ENCODE data around the gene FBXO31. TPM values are rescaled to one million over a fixed set of nuclear protein-coding genes. Genes with fewer than 3 reads are reported as not detected.

FBXO31 gene
- total RNA-seq, 6 experiments from 2014 or later: 23.0 to 30.0 (median 25.1) TPM

GRCh38 chr16:87424266-87424665 lies 40.7 kb upstream of the FBXO31 start:
- H3K9me3 Mint-ChIP-seq: no peaks in the 10 kb centered on the region
- peaks cover 24% of the 10 kb centered on the region for H3K36me3 Mint-ChIP-seq (ENCODE audit: low read depth)
- no peak for TF ChIP-seq CTCF (IDR thresholded peaks at IDR 0.05)
- peaks cover 6% of the 10 kb centered on the region for H3K27me3 Mint-ChIP-seq (ENCODE audit: insufficient read depth)
- no peaks in the 10 kb centered on the region for H3K4me1 Mint-ChIP-seq (ENCODE audit: low read depth)
- DNase-seq: no peak
- H3K4me3 Mint-ChIP-seq: no peak overlapping the region
- no peak overlapping the region for H3K27ac Mint-ChIP-seq

GRCh38 chr16:87423429-87423828 lies 39.9 kb upstream of the FBXO31 start:
- no peak for DNase-seq
- Mint-ChIP-seq H3K4me1 (ENCODE audit: low read depth) (no peaks in the 10 kb centered on the region), H3K4me3 (no peak overlapping the region), H3K9me3 (no peaks in the 10 kb centered on the region), H3K27ac (no peak overlapping the region), H3K36me3 (ENCODE audit: low read depth) (peaks cover 24% of the 10 kb centered on the region), H3K27me3 (ENCODE audit: insufficient read depth) (peaks cover 6% of the 10 kb centered on the region)
- no peak for TF ChIP-seq CTCF (IDR thresholded peaks at IDR 0.05)

GRCh38 chr16:87422106-87422505 lies 38.5 kb upstream of the FBXO31 start:
- Mint-ChIP-seq H3K27ac (no peak overlapping the region), H3K4me1 (ENCODE audit: low read depth) (no peaks in the 10 kb centered on the region), H3K36me3 (ENCODE audit: low read depth) (peaks cover 24% of the 10 kb centered on the region), H3K27me3 (ENCODE audit: insufficient read depth) (peaks cover 8% of the 10 kb centered on the region), H3K4me3 (no peak overlapping the region), H3K9me3 (no peaks in the 10 kb centered on the region)
- TF ChIP-seq CTCF (IDR thresholded peaks at IDR 0.05): no peak
- DNase-seq: no peak

GRCh38 chr16:87421003-87421912 lies 37.7 kb upstream of the FBXO31 start:
- Mint-ChIP-seq H3K27ac (peak overlapping the region; percentile 23; the same call in 1 of the 2 replicates), H3K4me1 (ENCODE audit: low read depth) (no peaks in the 10 kb centered on the region), H3K4me3 (no peak overlapping the region), H3K9me3 (no peaks in the 10 kb centered on the region), H3K36me3 (ENCODE audit: low read depth) (peaks cover 24% of the 10 kb centered on the region), H3K27me3 (ENCODE audit: insufficient read depth) (peaks cover 8% of the 10 kb centered on the region)
- TF ChIP-seq CTCF (IDR thresholded peaks at IDR 0.05): no peak
- no peak for DNase-seq

- Mint-ChIP-seq H3K9me3 (no peaks in the 10 kb centered on the region), H3K4me3 (no peak overlapping the region), H3K36me3 (ENCODE audit: low read depth) (peaks cover 24% of the 10 kb centered on the region)
These were observed 36.7 kb upstream of the FBXO31 start for GRCh38 chr16:87420026-87421002.

More at GRCh38 chr16:87420026-87421002, 36.7 kb upstream of the FBXO31 start:
- Mint-ChIP-seq H3K27ac (no peak overlapping the region), H3K4me1 (ENCODE audit: low read depth) (no peaks in the 10 kb centered on the region), H3K27me3 (ENCODE audit: insufficient read depth) (peaks cover 8% of the 10 kb centered on the region)
- no peak for DNase-seq
- peak; percentile 53 for TF ChIP-seq CTCF (IDR thresholded peaks at IDR 0.05)
